ENCODE measurements around the gene RAB6B. TPM values are rescaled to one million over a fixed set of nuclear protein-coding genes. Genes with fewer than 3 reads are reported as not detected.
A peak's percentile ranks its signal among the peaks of the same experiment; 100 is the strongest.

The RAB6B gene
- total and polyA plus RNA-seq, 2 of the 8 experiments (the other 6 are each of a cell fraction or from before 2014, with no cell fraction given), result 7.9 to 15.6 TPM

DNA sequence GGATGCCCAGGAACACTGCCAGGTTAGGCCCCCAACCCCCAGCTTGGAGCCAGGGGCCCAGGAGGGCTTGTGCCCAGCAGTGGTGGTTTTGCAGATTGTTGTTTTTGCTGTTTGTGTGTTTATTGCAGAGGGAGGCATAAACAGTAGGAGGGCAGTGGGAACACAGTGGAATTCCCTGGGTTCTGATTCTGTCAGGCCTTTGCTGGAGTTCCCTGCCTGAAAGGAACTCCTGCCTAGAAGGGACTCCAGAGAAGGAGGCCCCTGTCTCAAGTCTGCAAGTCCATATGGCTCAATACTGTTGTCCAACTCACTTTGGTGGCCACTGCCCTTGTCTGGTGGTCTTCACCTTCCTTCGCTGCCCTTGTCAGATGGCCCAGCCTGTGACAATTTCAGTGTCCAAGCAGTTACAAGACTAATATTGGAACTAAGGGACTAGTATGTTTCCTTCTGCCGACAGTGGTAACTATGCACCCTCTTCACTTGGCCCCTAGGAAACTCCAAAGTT lies 47.4 kb upstream of the RAB6B start:
- H3K4me1 ChIP-seq (replicated peaks in 1 of 4; ENCODE audit: control insufficient read depth in 3 of 4, insufficient read depth in 4 of 4, low read length in 3 of 4), result peaks cover 0 to 10% (median 3%) of the 10 kb centered on the region in 4 experiments; a peak in 5 of 7 replicates
- CTCF ChIA-PET (ENCODE audit: partially characterized antibody), result interaction anchor here (0.5 to 4.5 kb wide), 5 partner anchors 15 to 524 kb away, joined by 3 to 20 read pairs (median 3); no protein-coding TSS in a partner anchor
- H2BK120ac ChIP-seq (replicated peaks; ENCODE audit: low read depth, low read length), result no peak overlapping the region
- H2AFZ ChIP-seq (ENCODE audit: low read length), result no peak overlapping the region
- H3K18ac ChIP-seq (ENCODE audit: extremely low read depth, low read length), result no peak overlapping the region
- H3K23ac ChIP-seq (ENCODE audit: insufficient read length), result no peak overlapping the region
- H3K4ac ChIP-seq (replicated peaks; ENCODE audit: insufficient read length, low read depth, low read length), result peak overlapping the region; percentile 15
- no peak overlapping the region for H3K14ac ChIP-seq (ENCODE audit: insufficient read length)
- H3K27ac ChIP-seq (ENCODE audit: low read depth, low read length), result no peak overlapping the region
- H3K9ac ChIP-seq (replicated peaks in 1 of 4; ENCODE audit: extremely low read depth in 1 of 4, low read depth in 3 of 4, low read length in 3 of 4), result no peak overlapping the region
- no peak for FAIRE-seq
- H2BK12ac ChIP-seq (ENCODE audit: low read depth, low read length), result 0 out of 2 replicates have a peak overlapping the region, but pooled peaks have one; percentile 55
- H2BK5ac ChIP-seq (ENCODE audit: low read depth, low read length), result 0 out of 2 replicates have a peak overlapping the region, but pooled peaks have one; percentile 76
- H4K20me1 ChIP-seq (replicated peaks in 1 of 2; ENCODE audit: control insufficient read depth in 1 of 2, insufficient read depth in 2 of 2, low read length in 2 of 2), result no peaks in the 10 kb centered on the region
- peaks cover 2% of the 10 kb centered on the region; the same call in 1 of the 2 replicates for H3K23me2 ChIP-seq (ENCODE audit: low read depth, low read length)
- no peaks in the 10 kb centered on the region for H3K9me3 ChIP-seq (ENCODE audit: insufficient read depth in 2 of 2, low read depth in 1 of 2, low read length in 1 of 2)
- no peak overlapping the region for H3K4me2 ChIP-seq (ENCODE audit: insufficient read depth in 1 of 2, low read depth in 2 of 2, low read length in 2 of 2)
- WGBS, 2 experiments (ENCODE audit: extremely low coverage in 1 of 2, insufficient coverage in 1 of 2, insufficient read length in 1 of 2, insufficient replicate concordance in 2 of 2, low coverage in 1 of 2, low lambda C conversion rate in 2 of 2, missing lambda C conversion rate in 1 of 2), result 95% methylated on average over 2 of the region's 2 CpGs; no CpG with 5 or more reads in 1 of the 2 experiments
- no peak overlapping the region for H4K8ac ChIP-seq (ENCODE audit: extremely low read depth, insufficient read depth, low read length)
- no peak overlapping the region for H2BK20ac ChIP-seq (ENCODE audit: low read length)
- POLR2A ChIA-PET (ENCODE audit: partially characterized antibody), result no interaction called here
- H3K4me3 ChIP-seq (ENCODE audit: extremely low read depth in 1 of 4, insufficient read depth in 2 of 4, low read depth in 3 of 4, low read length in 4 of 4), result no peak overlapping the region
- no peak overlapping the region for H3K56ac ChIP-seq (replicated peaks; ENCODE audit: insufficient read length, low read depth, low read length)
- H3K27me3 ChIP-seq (replicated peaks in 1 of 4; ENCODE audit: control insufficient read depth in 3 of 4, extremely low read depth in 1 of 4, insufficient read depth in 3 of 4, low read length in 3 of 4), result no peaks in the 10 kb centered on the region
- no peak for DNase-seq (ENCODE audit: low read depth in 1 of 2, low spot score in 2 of 2)
- no peak overlapping the region for H4K5ac ChIP-seq (ENCODE audit: insufficient read length, low read depth, low read length)
- no peak overlapping the region for H4K91ac ChIP-seq (replicated peaks; ENCODE audit: insufficient read length, low read length)
- H3K36me3 ChIP-seq (ENCODE audit: control insufficient read depth in 2 of 4, insufficient read depth in 4 of 4, low read length in 3 of 4), result no peaks in the 10 kb centered on the region
- no peak overlapping the region for H2BK15ac ChIP-seq (ENCODE audit: low read length)
- H3K79me2 ChIP-seq (ENCODE audit: control insufficient read depth in 1 of 2, insufficient read depth in 2 of 2, low read length in 2 of 2), result no peaks in the 10 kb centered on the region
- H2AK5ac ChIP-seq (ENCODE audit: low read depth, low read length), result no peak overlapping the region
- no peaks in the 10 kb centered on the region for H3K79me1 ChIP-seq (ENCODE audit: low read depth, low read length)
- no peak for TF ChIP-seq RBBP5 (IDR thresholded peaks at IDR 0.05; ENCODE audit: borderline replicate concordance, low read depth, low read length)
- TF ChIP-seq BRCA1 (IDR thresholded peaks at IDR 0.05; ENCODE audit: low read depth, low read length), result no peak
- no peak for TF ChIP-seq SP2 (IDR thresholded peaks at IDR 0.05; ENCODE audit: low read length)
- no peak for TF ChIP-seq EP300 (IDR thresholded peaks at IDR 0.05; ENCODE audit: borderline replicate concordance in 1 of 2, low read depth in 2 of 2, low read length in 2 of 2)
- no peak for TF ChIP-seq POLR2A (IDR thresholded peaks at IDR 0.05; ENCODE audit: control extremely low read depth in 1 of 2, low read depth in 2 of 2, low read length in 2 of 2)
- no peak for TF ChIP-seq ATF2 (IDR thresholded peaks at IDR 0.05; ENCODE audit: low read length)
- TF ChIP-seq ASH2L (IDR thresholded peaks at IDR 0.05; ENCODE audit: low read length), result no peak
- TF ChIP-seq, protein P1, sequence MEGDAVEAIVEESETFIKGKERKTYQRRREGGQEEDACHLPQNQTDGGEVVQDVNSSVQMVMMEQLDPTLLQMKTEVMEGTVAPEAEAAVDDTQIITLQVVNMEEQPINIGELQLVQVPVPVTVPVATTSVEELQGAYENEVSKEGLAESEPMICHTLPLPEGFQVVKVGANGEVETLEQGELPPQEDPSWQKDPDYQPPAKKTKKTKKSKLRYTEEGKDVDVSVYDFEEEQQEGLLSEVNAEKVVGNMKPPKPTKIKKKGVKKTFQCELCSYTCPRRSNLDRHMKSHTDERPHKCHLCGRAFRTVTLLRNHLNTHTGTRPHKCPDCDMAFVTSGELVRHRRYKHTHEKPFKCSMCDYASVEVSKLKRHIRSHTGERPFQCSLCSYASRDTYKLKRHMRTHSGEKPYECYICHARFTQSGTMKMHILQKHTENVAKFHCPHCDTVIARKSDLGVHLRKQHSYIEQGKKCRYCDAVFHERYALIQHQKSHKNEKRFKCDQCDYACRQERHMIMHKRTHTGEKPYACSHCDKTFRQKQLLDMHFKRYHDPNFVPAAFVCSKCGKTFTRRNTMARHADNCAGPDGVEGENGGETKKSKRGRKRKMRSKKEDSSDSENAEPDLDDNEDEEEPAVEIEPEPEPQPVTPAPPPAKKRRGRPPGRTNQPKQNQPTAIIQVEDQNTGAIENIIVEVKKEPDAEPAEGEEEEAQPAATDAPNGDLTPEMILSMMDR (IDR thresholded peaks at IDR 0.05; ENCODE audit: control extremely low read depth in 1 of 3, insufficient read depth in 1 of 3, low read depth in 1 of 3, low read length in 3 of 3), result no peak
- TF ChIP-seq TBP (IDR thresholded peaks at IDR 0.05; ENCODE audit: low read depth, low read length), result no peak
- TF ChIP-seq KDM5A (IDR thresholded peaks at IDR 0.05; ENCODE audit: low read length), result no peak

Measured in H1 (cell line).